CD4-positive, alpha-beta T cell treated with Interleukin-4 for 4 hours (primary cell): ENCODE results near the gene APBA2.

Experiments used
- DNase-seq: peaks from one replicate; pipeline ENCODE4 v3.0.0-alpha.2; 2020

Gene APBA2

GRCh38 chr15:28962851-28963710, 77.3 kb downstream of the APBA2 start:
- no peak for DNase-seq

- DNase-seq: no peak
Measured at GRCh38 chr15:28963711-28964081, 77.9 kb downstream of the APBA2 start.

- DNase-seq: no peak
Measured at GRCh38 chr15:28964098-28964497, 78.3 kb downstream of the APBA2 start.

GRCh38 chr15:28967066-28967465, 81.3 kb downstream of the APBA2 start:
- DNase-seq: no peak

- no peak for DNase-seq
Measured at GRCh38 chr15:28967990-28968389, 82.2 kb downstream of the APBA2 start.

- DNase-seq: no peak
Measured at GRCh38 chr15:28969511-28970085, 83.8 kb downstream of the APBA2 start.

- peak; percentile 37 for DNase-seq
Measured at GRCh38 chr15:28974142-28974541, 88.4 kb downstream of the APBA2 start.

GRCh38 chr15:28975766-28976179, 90.0 kb downstream of the APBA2 start:
- DNase-seq: peak; percentile 63

- no peak for DNase-seq
Measured at GRCh38 chr15:28977377-28978010, 91.7 kb downstream of the APBA2 start.

- DNase-seq: no peak
Measured at GRCh38 chr15:28978011-28978378, 92.2 kb downstream of the APBA2 start.

- no peak for DNase-seq
Measured at GRCh38 chr15:28978661-28979060, 92.9 kb downstream of the APBA2 start.

GRCh38 chr15:28979208-28979841, 93.6 kb downstream of the APBA2 start:
- DNase-seq: no peak

GRCh38 chr15:28980709-28981350, 95.1 kb downstream of the APBA2 start:
- no peak for DNase-seq

GRCh38 chr15:28981351-28981720, 95.6 kb downstream of the APBA2 start:
- DNase-seq: no peak

GRCh38 chr15:28981921-28982320, 96.1 kb downstream of the APBA2 start:
- no peak for DNase-seq

- DNase-seq: no peak
Measured at GRCh38 chr15:28982886-28983285, 97.1 kb downstream of the APBA2 start.

- no peak for DNase-seq
Measured at GRCh38 chr15:28983432-28984311, 97.9 kb downstream of the APBA2 start.

- no peak for DNase-seq
Measured at GRCh38 chr15:28984421-28985315, 98.9 kb downstream of the APBA2 start.

- no peak for DNase-seq
Measured at GRCh38 chr15:28985316-28985645, 99.5 kb downstream of the APBA2 start.

- DNase-seq: no peak
Measured at GRCh38 chr15:28985691-28986090, 99.9 kb downstream of the APBA2 start.

- DNase-seq: peak; percentile 41
Measured at GRCh38 chr15:28986108-28986507, 100.3 kb downstream of the APBA2 start.
